ENCODE results near the gene EPN2.

EPN2 gene

DNA sequence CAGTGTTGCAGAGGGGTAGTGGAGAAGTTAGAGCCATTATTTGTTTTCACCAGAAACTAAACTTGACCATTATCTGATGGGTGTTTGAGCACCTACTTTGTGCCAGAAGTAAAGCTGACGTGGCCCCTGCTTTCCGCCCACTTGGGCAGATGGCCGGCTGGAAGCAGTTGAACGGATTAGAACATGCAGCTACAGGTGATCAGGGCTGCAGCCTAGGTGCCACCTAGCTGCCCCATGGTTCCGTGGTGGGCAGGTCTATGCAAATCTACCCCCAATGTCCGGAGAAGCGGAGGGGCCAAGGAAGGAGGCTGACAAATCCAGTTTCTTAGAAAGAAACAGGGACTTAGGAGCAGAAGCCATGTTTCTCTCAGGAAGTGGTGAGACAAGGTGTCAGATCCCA, 62.7 kb downstream of the EPN2 start:
- Mint-ChIP-seq H3K27me3 (ENCODE audit: low read depth) (no peaks in the 10 kb centered on the region), H3K9me3 (no peaks in the 10 kb centered on the region), H3K36me3 (ENCODE audit: low read depth) (no peaks in the 10 kb centered on the region), H3K4me3 (no peak overlapping the region), H3K27ac (no peak overlapping the region), H3K4me1 (ENCODE audit: low read depth) (peaks cover 15% of the 10 kb centered on the region)
- DNase-seq (ENCODE audit: low spot score) = no peak

DNA sequence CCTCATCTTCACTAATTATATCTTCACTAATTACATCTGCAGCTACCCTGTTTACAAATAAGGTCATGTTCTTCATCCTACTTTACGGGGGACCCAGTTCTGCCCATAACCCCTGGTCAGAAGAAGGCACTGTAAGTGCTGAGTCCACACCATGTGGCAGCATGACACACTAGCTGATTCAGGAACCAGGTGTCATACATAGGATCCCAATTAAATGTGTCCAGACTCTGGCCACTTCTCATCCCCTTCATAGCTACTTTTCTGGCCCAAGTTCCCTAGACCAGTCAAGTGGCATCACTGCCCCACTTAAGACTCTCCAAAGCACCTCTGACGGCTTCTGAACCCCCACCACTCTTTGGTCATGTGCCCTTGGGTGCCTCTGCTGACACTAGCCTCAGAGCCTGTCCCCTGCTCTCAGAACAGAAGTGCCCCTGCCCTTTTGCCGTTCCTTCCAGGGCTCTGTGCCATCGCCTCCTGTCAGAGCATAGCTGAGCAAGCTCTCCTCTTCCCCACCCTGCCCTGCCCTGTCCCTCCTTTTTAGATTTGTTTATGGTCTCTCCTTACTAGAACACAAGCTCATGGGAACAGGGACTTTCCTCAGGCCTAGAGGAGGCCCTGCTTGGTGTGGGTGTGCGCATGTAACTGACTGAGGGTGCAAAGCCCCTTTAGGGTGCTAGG, 64.2 kb downstream of the EPN2 start:
- Mint-ChIP-seq H3K4me3 (no peak overlapping the region), H3K36me3 (ENCODE audit: low read depth) (no peaks in the 10 kb centered on the region), H3K9me3 (no peaks in the 10 kb centered on the region), H3K27me3 (ENCODE audit: low read depth) (no peaks in the 10 kb centered on the region), H3K27ac (no peak overlapping the region), H3K4me1 (ENCODE audit: low read depth) (peaks cover 30% of the 10 kb centered on the region)
- DNase-seq (ENCODE audit: low spot score) = no peak

DNA sequence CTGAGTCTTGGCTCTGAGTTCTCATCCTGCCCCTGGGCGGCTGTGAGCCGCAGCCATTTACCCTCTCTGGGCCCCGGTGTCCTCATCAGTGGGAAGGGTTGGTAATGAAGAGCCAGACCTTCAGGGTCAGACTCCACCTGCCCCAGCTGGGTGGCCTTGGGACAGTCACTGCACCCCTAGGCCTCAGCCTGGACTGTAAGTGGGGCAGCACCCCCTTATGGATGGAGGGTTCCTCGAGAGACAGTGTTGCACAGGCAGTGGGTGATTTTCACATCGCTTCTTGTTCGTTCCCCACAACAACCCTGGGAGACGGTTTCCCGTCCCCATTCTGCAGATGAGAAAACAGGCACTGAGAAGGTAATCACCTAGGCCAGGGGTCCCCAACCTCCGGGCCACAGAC, 64.8 kb downstream of the EPN2 start:
- H3K9me3 Mint-ChIP-seq = no peaks in the 10 kb centered on the region
- no peaks in the 10 kb centered on the region for H3K36me3 Mint-ChIP-seq (ENCODE audit: low read depth)
- no peak for DNase-seq (ENCODE audit: low spot score)
- no peak overlapping the region for H3K27ac Mint-ChIP-seq
- no peaks in the 10 kb centered on the region for H3K27me3 Mint-ChIP-seq (ENCODE audit: low read depth)
- H3K4me3 Mint-ChIP-seq = no peak overlapping the region
- peaks cover 36% of the 10 kb centered on the region for H3K4me1 Mint-ChIP-seq (ENCODE audit: low read depth)

DNA sequence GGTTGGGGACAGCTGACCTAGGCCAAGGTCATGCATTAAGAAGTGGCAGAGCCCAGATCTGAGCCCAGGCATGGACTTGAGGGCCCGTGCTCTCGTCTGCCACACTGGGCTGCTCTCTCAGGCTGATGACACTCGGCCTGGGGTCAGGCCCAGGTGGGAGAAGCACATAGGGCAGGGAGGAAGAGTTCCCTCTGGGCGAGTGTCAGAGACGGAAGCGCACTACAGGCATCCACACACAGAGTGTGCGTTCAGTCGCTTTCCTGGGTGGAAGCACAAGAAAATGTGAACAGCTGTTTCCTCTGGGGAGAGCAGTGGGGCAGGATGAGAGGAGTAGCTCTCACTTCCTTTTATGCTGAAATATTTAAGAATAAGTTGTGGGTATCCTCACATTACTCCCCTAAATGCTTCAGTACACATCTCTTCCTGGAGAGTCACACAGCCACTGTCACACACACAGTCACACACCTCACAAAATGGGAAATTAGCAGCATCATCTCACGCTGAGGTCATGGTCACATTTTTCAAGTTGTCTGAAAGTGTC, 65.7 kb downstream of the EPN2 start:
- no peak overlapping the region for H3K27ac Mint-ChIP-seq
- H3K4me3 Mint-ChIP-seq = no peak overlapping the region
- no peak for DNase-seq (ENCODE audit: low spot score)
- H3K9me3 Mint-ChIP-seq = no peaks in the 10 kb centered on the region
- peaks cover 40% of the 10 kb centered on the region for H3K4me1 Mint-ChIP-seq (ENCODE audit: low read depth)
- H3K27me3 Mint-ChIP-seq (ENCODE audit: low read depth) = no peaks in the 10 kb centered on the region
- no peaks in the 10 kb centered on the region for H3K36me3 Mint-ChIP-seq (ENCODE audit: low read depth)

DNA sequence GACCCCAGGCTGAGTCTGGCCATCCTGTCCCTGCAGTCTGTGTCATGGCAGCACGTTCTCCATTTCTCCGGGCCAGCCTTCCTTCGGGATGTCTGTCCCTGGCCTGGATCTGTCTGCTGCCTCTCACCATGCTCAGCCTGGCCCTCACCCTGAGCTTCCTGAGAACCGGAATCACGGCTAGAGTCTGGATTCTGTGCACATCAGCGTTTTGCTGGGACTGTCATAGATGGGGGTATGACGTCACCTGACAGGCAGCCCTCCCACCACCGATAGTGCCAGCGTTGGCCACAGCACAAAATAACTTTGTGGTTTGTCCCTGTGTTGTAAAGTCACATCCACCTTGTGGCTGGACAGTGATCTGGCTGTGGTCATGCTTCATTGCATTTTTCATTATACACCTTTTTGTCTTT, 66.2 kb downstream of the EPN2 start:
- H3K4me1 Mint-ChIP-seq (ENCODE audit: low read depth) = peaks cover 40% of the 10 kb centered on the region
- H3K27ac Mint-ChIP-seq = no peak overlapping the region
- H3K36me3 Mint-ChIP-seq (ENCODE audit: low read depth) = no peaks in the 10 kb centered on the region
- no peaks in the 10 kb centered on the region for H3K9me3 Mint-ChIP-seq
- no peak for DNase-seq (ENCODE audit: low spot score)
- no peak overlapping the region for H3K4me3 Mint-ChIP-seq
- peaks cover 2% of the 10 kb centered on the region for H3K27me3 Mint-ChIP-seq (ENCODE audit: low read depth)

DNA sequence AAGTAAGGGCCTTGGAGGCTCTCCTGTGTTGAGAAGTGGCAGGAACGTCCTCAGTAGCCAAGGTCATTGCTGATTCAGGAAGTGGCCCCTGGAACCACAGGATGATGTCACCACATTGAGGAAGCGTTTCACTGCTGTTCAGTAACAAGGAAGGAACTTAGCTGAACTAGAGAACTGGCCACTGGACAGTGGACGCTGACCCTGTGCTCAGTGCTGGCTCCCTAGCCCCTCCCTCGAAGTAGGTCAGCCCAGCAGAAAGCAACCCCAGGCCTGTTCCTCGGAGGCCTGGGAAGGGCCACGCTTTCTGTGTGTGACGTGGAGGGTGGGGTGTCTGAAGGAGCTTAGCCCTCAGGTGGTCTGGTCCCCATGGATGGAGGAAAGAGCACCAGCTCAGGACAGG, 67.0 kb downstream of the EPN2 start:
- no peak for DNase-seq (ENCODE audit: low spot score)
- Mint-ChIP-seq H3K27me3 (ENCODE audit: low read depth) (peaks cover 3% of the 10 kb centered on the region), H3K4me3 (no peak overlapping the region), H3K9me3 (no peaks in the 10 kb centered on the region), H3K4me1 (ENCODE audit: low read depth) (peaks cover 40% of the 10 kb centered on the region), H3K36me3 (ENCODE audit: low read depth) (no peaks in the 10 kb centered on the region), H3K27ac (peak overlapping the region; percentile 43)

DNA sequence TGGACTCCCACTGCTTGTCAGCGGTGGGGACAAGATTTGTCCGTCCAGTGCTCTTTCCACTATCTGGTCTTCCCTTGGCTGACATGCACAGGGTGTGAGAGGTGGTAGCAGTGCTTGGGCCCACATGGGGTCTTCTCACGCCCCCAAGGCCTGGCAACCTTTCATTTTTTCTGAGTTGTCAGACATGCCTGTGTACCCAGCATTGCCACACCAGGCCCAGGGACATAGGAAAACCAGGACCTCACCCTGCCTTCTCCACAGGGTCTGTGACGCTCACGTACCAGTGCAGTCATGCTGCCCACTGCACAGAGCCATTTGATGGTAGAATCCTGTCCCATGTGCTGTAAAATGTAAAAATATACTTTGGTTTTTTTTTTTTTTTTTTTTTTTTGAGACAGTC, 67.6 kb downstream of the EPN2 start:
- Mint-ChIP-seq H3K4me3 (peak overlapping the region; percentile 13), H3K4me1 (ENCODE audit: low read depth) (peaks cover 40% of the 10 kb centered on the region), H3K36me3 (ENCODE audit: low read depth) (no peaks in the 10 kb centered on the region), H3K27ac (peak overlapping the region; percentile 71), H3K9me3 (no peaks in the 10 kb centered on the region), H3K27me3 (ENCODE audit: low read depth) (peaks cover 3% of the 10 kb centered on the region)
- DNase-seq (ENCODE audit: low spot score) = no peak

DNA sequence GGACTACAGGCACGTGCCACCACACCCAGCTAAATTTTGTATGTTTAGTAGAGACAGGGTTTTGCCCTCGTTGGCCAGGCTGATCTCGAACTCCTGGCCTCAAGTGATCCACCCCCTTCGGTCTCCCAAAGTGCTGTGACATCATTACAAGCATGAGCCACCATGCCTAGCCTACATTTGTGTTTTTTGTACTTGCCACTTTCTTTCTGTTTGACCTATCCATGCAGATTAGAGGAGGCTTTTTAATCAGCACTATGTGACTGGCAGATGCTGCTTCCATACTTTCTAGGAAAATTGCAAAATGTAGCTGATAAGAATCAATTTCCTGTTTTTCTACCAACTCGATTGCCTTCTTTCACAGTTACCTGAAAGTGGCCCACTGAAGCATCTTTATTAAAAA, 68.1 kb downstream of the EPN2 start:
- DNase-seq (ENCODE audit: low spot score) = no peak
- Mint-ChIP-seq H3K4me1 (ENCODE audit: low read depth) (peaks cover 40% of the 10 kb centered on the region), H3K4me3 (peak overlapping the region; percentile 80), H3K27ac (peak overlapping the region; percentile 71), H3K27me3 (ENCODE audit: low read depth) (peaks cover 3% of the 10 kb centered on the region), H3K36me3 (ENCODE audit: low read depth) (no peaks in the 10 kb centered on the region), H3K9me3 (no peaks in the 10 kb centered on the region)

DNA sequence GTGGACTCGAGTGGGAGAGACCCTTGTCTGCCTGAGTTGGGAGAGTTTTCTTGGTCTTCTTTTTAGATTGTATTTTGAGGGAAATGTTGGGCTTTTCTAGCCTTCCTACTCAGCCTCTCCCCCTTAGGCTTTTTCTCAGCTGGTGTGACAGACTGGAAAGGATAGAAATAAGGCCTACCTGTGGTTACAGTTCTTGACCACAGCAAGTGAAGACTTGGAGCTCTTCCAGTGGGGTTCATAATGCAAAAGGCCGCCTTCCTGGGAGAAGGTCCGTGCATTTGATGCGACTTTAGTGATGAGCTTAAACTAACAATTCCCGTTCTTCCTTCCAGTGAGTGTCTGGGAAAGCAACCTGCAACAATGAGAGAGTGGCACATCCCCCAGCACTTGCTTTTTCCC, 68.6 kb downstream of the EPN2 start:
- Mint-ChIP-seq H3K4me3 (peak overlapping the region; percentile 80), H3K27ac (peak overlapping the region; percentile 81), H3K4me1 (ENCODE audit: low read depth) (peaks cover 40% of the 10 kb centered on the region), H3K36me3 (ENCODE audit: low read depth) (no peaks in the 10 kb centered on the region), H3K9me3 (no peaks in the 10 kb centered on the region), H3K27me3 (ENCODE audit: low read depth) (peaks cover 3% of the 10 kb centered on the region)
- DNase-seq (ENCODE audit: low spot score) = no peak

DNA sequence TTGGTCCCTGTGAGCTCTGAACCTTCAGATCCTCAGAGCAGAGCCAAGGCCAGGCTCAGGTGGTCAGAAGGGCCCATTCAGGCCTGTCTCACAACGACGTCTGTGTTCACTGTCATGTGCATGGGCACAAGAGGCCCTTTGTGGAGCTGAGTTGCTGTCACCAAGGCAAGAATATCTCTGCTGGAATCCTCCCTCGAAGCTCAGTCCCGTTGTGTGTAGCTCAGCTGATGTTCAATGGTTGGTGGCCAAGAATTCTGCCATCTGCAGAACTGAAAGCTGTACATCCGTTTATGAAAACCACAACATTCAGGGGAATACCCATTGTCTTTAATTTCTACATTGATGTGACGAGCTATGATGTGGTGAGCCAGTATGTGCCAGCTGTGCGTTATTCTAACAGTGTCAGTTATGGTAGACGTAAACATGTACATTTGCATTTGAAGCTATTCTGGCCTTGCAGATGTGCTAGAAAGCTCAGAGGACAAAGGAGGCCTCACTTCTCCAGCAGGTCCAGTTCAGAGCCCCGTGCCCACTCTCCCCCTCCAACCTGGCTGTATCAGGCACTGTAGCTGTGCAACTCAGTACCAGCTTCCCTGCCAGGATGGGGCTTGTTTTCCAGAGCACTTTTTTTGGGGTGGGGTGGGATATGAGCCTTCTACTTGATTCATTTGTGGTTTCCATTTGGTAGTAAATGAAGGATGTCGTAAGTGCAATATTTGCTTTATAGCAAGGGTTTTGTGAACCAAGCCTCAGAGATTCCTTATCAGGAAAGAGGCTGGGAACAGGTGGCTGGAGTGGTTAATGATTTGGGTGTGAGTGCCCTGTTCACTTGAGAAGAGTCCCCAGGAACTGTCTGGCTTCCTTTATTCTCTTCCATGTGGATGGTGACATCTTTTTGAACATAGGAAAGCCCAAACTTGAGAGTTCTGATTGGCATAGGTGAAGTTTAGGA, 69.3 kb downstream of the EPN2 start:
- peak overlapping the region; percentile 80 for H3K4me3 Mint-ChIP-seq
- peaks cover 43% of the 10 kb centered on the region for H3K4me1 Mint-ChIP-seq (ENCODE audit: low read depth)
- H3K9me3 Mint-ChIP-seq = no peaks in the 10 kb centered on the region
- peak; percentile 42 for DNase-seq (ENCODE audit: low spot score)
- peaks cover 3% of the 10 kb centered on the region for H3K27me3 Mint-ChIP-seq (ENCODE audit: low read depth)
- H3K27ac Mint-ChIP-seq = peak overlapping the region; percentile 81
- no peaks in the 10 kb centered on the region for H3K36me3 Mint-ChIP-seq (ENCODE audit: low read depth)

DNA sequence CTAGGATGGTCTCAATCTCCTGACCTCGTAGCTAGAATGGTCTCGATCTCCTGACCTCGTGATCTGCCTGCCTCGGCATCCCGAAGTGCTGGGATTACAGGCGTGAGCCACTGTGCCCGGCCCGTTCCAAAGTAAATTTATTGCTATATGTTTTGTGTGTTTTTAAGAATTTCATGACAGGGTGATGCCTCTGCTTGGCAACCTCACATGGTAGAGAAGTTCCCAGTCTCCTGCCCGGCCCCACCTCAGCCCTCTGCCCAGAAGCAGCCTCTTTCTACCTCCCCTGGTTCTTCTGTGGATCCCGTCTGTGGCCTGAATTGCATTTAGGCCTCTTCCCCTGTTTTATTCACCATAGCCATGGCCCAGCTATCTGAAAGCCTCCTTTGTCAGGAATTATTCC, 70.4 kb downstream of the EPN2 start:
- Mint-ChIP-seq H3K9me3 (no peaks in the 10 kb centered on the region), H3K4me1 (ENCODE audit: low read depth) (peaks cover 50% of the 10 kb centered on the region), H3K4me3 (no peak overlapping the region), H3K36me3 (ENCODE audit: low read depth) (no peaks in the 10 kb centered on the region), H3K27me3 (ENCODE audit: low read depth) (peaks cover 3% of the 10 kb centered on the region), H3K27ac (peak overlapping the region; percentile 18)
- DNase-seq (ENCODE audit: low spot score) = no peak

DNA sequence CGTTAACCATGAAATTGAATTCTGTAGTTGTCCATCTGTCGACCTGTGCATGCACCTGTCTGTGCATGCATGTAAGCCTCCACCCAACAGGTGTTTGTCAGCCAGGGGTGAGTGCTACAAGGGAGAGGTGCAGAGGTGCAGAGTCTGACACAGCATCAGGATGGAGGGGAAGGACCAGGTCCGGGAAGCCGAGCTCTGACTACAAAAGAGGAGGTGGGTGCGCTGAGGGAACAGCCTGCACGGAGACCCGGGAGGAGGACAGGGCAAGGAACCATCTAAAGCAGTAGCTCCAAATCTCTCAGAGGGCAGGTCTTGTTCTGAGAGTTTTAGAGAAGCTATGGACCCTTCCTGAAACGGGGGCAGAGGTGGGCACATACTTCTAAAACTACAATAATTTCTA, 71.2 kb downstream of the EPN2 start:
- H3K4me1 Mint-ChIP-seq (ENCODE audit: low read depth) = peaks cover 45% of the 10 kb centered on the region
- H3K27ac Mint-ChIP-seq = no peak overlapping the region
- no peaks in the 10 kb centered on the region for H3K36me3 Mint-ChIP-seq (ENCODE audit: low read depth)
- H3K9me3 Mint-ChIP-seq = no peaks in the 10 kb centered on the region
- DNase-seq (ENCODE audit: low spot score) = no peak
- H3K27me3 Mint-ChIP-seq (ENCODE audit: low read depth) = peaks cover 3% of the 10 kb centered on the region
- H3K4me3 Mint-ChIP-seq = no peak overlapping the region

DNA sequence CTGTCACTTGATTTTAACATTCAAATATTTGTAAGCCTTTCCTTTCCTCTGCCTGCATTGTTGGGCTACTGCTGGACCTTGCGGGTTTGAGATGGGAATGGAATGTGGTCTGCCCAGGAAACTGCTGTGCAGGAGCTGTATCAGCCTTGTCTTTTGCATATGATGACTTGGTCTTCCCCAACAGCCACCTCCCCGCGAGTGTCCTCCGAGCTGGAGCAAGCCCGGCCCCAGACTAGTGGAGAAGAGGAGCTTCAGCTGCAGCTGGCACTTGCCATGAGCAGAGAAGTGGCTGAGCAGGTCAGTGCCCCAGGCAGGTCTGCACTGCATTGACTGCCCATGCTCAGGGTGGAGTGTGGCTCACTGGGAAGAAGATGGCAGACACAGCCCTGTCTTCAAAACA, 72.5 kb downstream of the EPN2 start:
- Mint-ChIP-seq H3K9me3 (no peaks in the 10 kb centered on the region), H3K4me3 (no peak overlapping the region), H3K27me3 (ENCODE audit: low read depth) (peaks cover 3% of the 10 kb centered on the region), H3K27ac (no peak overlapping the region), H3K4me1 (ENCODE audit: low read depth) (peaks cover 45% of the 10 kb centered on the region), H3K36me3 (ENCODE audit: low read depth) (no peaks in the 10 kb centered on the region)
- no peak for DNase-seq (ENCODE audit: low spot score)

DNA sequence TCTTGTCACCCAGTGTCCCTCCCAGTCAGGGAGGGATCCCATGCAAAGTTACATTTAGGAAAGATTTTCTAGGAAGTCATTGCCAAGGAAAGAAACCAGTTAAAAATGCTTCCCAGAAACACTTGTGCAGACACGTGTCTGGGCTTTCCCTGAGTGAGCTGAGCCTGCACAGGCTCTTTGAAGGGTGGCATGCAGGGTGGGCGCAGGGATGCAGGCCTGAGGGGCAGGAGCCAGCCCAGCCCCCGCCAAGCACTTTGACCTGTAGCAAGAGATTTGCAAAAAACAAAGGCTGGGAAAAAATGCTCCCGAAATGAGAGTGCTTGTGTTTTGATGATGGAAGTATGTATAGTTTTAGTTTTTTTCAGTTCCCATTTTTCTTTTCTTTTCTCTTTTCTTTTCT, 73.0 kb downstream of the EPN2 start:
- Mint-ChIP-seq H3K27me3 (ENCODE audit: low read depth) (peaks cover 3% of the 10 kb centered on the region), H3K4me1 (ENCODE audit: low read depth) (peaks cover 43% of the 10 kb centered on the region)
- no peak for DNase-seq (ENCODE audit: low spot score)

More for the DNA sequence above, 73.0 kb downstream of the EPN2 start:
- no peaks in the 10 kb centered on the region for H3K36me3 Mint-ChIP-seq (ENCODE audit: low read depth)
- no peak overlapping the region for H3K4me3 Mint-ChIP-seq
- H3K27ac Mint-ChIP-seq = no peak overlapping the region
- no peaks in the 10 kb centered on the region for H3K9me3 Mint-ChIP-seq
